Fibroblast of skin of left biceps (primary cell): ENCODE measurements around the gene MTA1.

Experiments
- DNase-seq, 2 experiments: peaks; one replicate each; pipeline ENCODE4 v3.0.0-alpha.2; 2013; ENCODE audit warnings: low read depth in 2 of 2

Gene MTA1

GRCh38 chr14:105486974-105487448 lies 67.4 kb downstream of the MTA1 start:
- DNase-seq = no peak

GRCh38 chr14:105487449-105487985 lies 67.9 kb downstream of the MTA1 start:
- no peak for DNase-seq

- no peak for DNase-seq
Measured at GRCh38 chr14:105487986-105488777, 68.6 kb downstream of the MTA1 start.

- no peak for DNase-seq
Measured at GRCh38 chr14:105488781-105489541, 69.3 kb downstream of the MTA1 start.

GRCh38 chr14:105489542-105490266 lies 70.1 kb downstream of the MTA1 start:
- peak; percentile 32 for DNase-seq

GRCh38 chr14:105490267-105490571 lies 70.6 kb downstream of the MTA1 start:
- no peak for DNase-seq

GRCh38 chr14:105490572-105491365 lies 71.1 kb downstream of the MTA1 start, which contains the start of gene TEDC1:
TSS of gene TEDC1 (plus strand) at chr14:105491246. CDS start at chr14:105491376, 130 bp downstream.
- DNase-seq = peak; percentile 100

- no peak for DNase-seq
Measured at GRCh38 chr14:105491366-105491973, 71.8 kb downstream of the MTA1 start.

GRCh38 chr14:105492031-105492970 lies 72.7 kb downstream of the MTA1 start:
- DNase-seq = no peak

GRCh38 chr14:105492971-105493871 lies 73.6 kb downstream of the MTA1 start:
- DNase-seq = no peak

- DNase-seq = no peak
Measured at GRCh38 chr14:105493921-105494605, 74.4 kb downstream of the MTA1 start.

- DNase-seq = no peak
Measured at GRCh38 chr14:105494606-105494929, 74.9 kb downstream of the MTA1 start.

GRCh38 chr14:105495101-105495989 lies 75.7 kb downstream of the MTA1 start:
- no peak for DNase-seq

GRCh38 chr14:105495990-105496830 lies 76.6 kb downstream of the MTA1 start:
- no peak for DNase-seq

- DNase-seq = no peak
Measured at GRCh38 chr14:105496831-105497591, 77.4 kb downstream of the MTA1 start.
